ENCODE measurements around the gene SCUBE2.
"Not testable (repeated sequence)": the region's sequence is repeated elsewhere in the genome, so short reads cannot be mapped to it uniquely, and the experiment has no call there.

The SCUBE2 gene

GRCh38 chr11:9104580-9104979 is 13.2 kb upstream of the SCUBE2 start:
- no peak for DNase-seq

GRCh38 chr11:9103542-9104276 is 12.3 kb upstream of the SCUBE2 start:
- DNase-seq = no peak

- no peak for DNase-seq
These were observed 8.2 kb upstream of the SCUBE2 start for GRCh38 chr11:9099617-9100016.

- DNase-seq = not testable (repeated sequence)
These were observed 7.1 kb upstream of the SCUBE2 start for GRCh38 chr11:9098455-9098854.

GRCh38 chr11:9097186-9097943 is 6.0 kb upstream of the SCUBE2 start:
- DNase-seq = not testable (repeated sequence)

- DNase-seq = no peak
These were observed 5.0 kb upstream of the SCUBE2 start for GRCh38 chr11:9096427-9096826.

GRCh38 chr11:9095421-9095820 is 4.0 kb upstream of the SCUBE2 start:
- no peak for DNase-seq

- no peak for DNase-seq
These were observed 3.0 kb upstream of the SCUBE2 start for GRCh38 chr11:9094420-9094819.

- DNase-seq = no peak
These were observed 1.7 kb upstream of the SCUBE2 start for GRCh38 chr11:9092853-9093778.

GRCh38 chr11:9092072-9092471 is 673 bp upstream of the SCUBE2 start:
- no peak for DNase-seq

GRCh38 chr11:9090488-9091043 is 833 bp downstream of the SCUBE2 start:
- no peak for DNase-seq

- no peak for DNase-seq
These were observed 1.8 kb downstream of the SCUBE2 start for GRCh38 chr11:9089636-9090035.

GRCh38 chr11:9089061-9089460 is 2.3 kb downstream of the SCUBE2 start:
- no peak for DNase-seq

- DNase-seq = no peak
These were observed 8.8 kb downstream of the SCUBE2 start for GRCh38 chr11:9082575-9082974.

- peak in 1 of 5 experiments; percentile 35 for DNase-seq
These were observed 10.2 kb downstream of the SCUBE2 start for GRCh38 chr11:9081153-9081552.

- DNase-seq = no peak
These were observed 13.0 kb downstream of the SCUBE2 start for GRCh38 chr11:9078113-9079086.

GRCh38 chr11:9077164-9077563 is 14.2 kb downstream of the SCUBE2 start:
- DNase-seq = no peak

- DNase-seq = no peak
These were observed 14.7 kb downstream of the SCUBE2 start for GRCh38 chr11:9076661-9077060.

GRCh38 chr11:9076046-9076445 is 15.4 kb downstream of the SCUBE2 start:
- DNase-seq = no peak

GRCh38 chr11:9075556-9075955 is 15.8 kb downstream of the SCUBE2 start:
- DNase-seq = no peak

- no peak for DNase-seq
These were observed 16.9 kb downstream of the SCUBE2 start for GRCh38 chr11:9074338-9075029.

All from T-helper 2 cell (primary cell).